HEK293 (cell line): ENCODE results near the gene TNFRSF1A.

Experiments
- CTCF ChIA-PET: fragments of 350-600 bp; formaldehyde crosslinking; extraction: SDS; loops from one replicate; lab custom pipeline; 2021; ENCODE audit warnings: antibody characterized with exemption; lab: Yijun Ruan, JAX
- POLR2A ChIA-PET: fragments of 300-600 bp; formaldehyde crosslinking; extraction: SDS; loops from one replicate; lab custom pipeline; 2020; ENCODE audit warnings: antibody characterized with exemption, inconsistent platforms; lab: Yijun Ruan, JAX
- H3K27ac ChIP-seq: fragments of 200-500 bp; sonication (Bioruptor generic); 2 replicates; pipeline ENCODE4 v1.5.1; 2014; ENCODE audit warnings: low read depth, low read length, control low read depth, inconsistent platforms; ENCODE audit errors: extremely low read depth
- H3K36me3 ChIP-seq, 2 experiments: fragments of 200-500 bp in 1 of 2; sonication (Bioruptor generic) in 1 of 2; 1 replicate in 1 of 2; 2 replicates in 1 of 2; pipeline ENCODE4 v1.5.1; 2014 to 2017; ENCODE audit warnings: inconsistent platforms in 2 of 2, low read length in 2 of 2; ENCODE audit not compliant: control insufficient read depth in 2 of 2, insufficient read depth in 1 of 2
- H3K4me1 ChIP-seq: fragments of 200-500 bp; sonication (Bioruptor generic); 2 replicates; pipeline ENCODE4 v1.5.1; 2014; ENCODE audit warnings: mild to moderate bottlenecking, low read length, inconsistent platforms; ENCODE audit not compliant: control insufficient read depth, insufficient read depth
- H3K4me3 ChIP-seq: 2 replicates; pipeline ENCODE4 v1.5.1; 2011; ENCODE audit warnings: low read depth, mild to moderate bottlenecking, control low read depth, low read length, moderate library complexity
- H3K9me3 ChIP-seq: fragments of 200-500 bp; sonication (Bioruptor generic); 2 replicates; pipeline ENCODE4 v1.5.1; 2014; ENCODE audit warnings: low read depth, low read length, inconsistent platforms; ENCODE audit not compliant: control insufficient read depth, insufficient read depth
- CTCF ChIP-seq: fragments of 450-650 bp; formaldehyde crosslinking; IDR thresholded peaks from 2 replicates; pipeline ENCODE4 v1.5.1; 2016; ENCODE audit warnings: missing biosample characterization, missing genetic modification characterization
- GLIS1 ChIP-seq: fragments of 450-650 bp; formaldehyde crosslinking; IDR thresholded peaks from 2 replicates; pipeline ENCODE4 v1.5.1; 2016; ENCODE audit warnings: missing biosample characterization, missing genetic modification characterization
- HOXD13 ChIP-seq: sonication (generic); formaldehyde crosslinking; IDR thresholded peaks from 2 replicates; pipeline ENCODE4 v1.8.0; 2022; ENCODE audit warnings: missing genetic modification reagents, borderline replicate concordance
- OVOL3 ChIP-seq: fragments of 450-650 bp; formaldehyde crosslinking; IDR thresholded peaks from 2 replicates; pipeline ENCODE4 v1.5.1; 2016; ENCODE audit warnings: missing biosample characterization, missing genetic modification characterization
- PATZ1 ChIP-seq: fragments of 450-650 bp; formaldehyde crosslinking; IDR thresholded peaks from 2 replicates; pipeline ENCODE4 v1.5.1; 2016; ENCODE audit warnings: missing biosample characterization, missing genetic modification characterization
- ZBTB17 ChIP-seq: fragments of 450-650 bp; formaldehyde crosslinking; IDR thresholded peaks from 2 replicates; pipeline ENCODE4 v1.5.1; 2016; ENCODE audit warnings: missing biosample characterization, missing genetic modification characterization
- ZEB2 ChIP-seq: fragments of 450-650 bp; formaldehyde crosslinking; IDR thresholded peaks from 2 replicates; pipeline ENCODE4 v1.5.1; 2016; ENCODE audit warnings: missing biosample characterization, missing genetic modification characterization
- ZFHX2 ChIP-seq: fragments of 450-650 bp; formaldehyde crosslinking; conservative IDR thresholded peaks from 2 replicates; pipeline ENCODE4 v1.5.1; 2016; ENCODE audit warnings: missing biosample characterization, missing genetic modification characterization
- ZNF146 ChIP-seq: fragments of 450-650 bp; formaldehyde crosslinking; IDR thresholded peaks from 2 replicates; pipeline ENCODE4 v1.5.1; 2016; ENCODE audit warnings: missing biosample characterization, missing genetic modification characterization
- ZNF184 ChIP-seq: fragments of 450-650 bp; IDR thresholded peaks from 2 replicates; pipeline ENCODE4 v1.5.1; 2018; ENCODE audit warnings: missing biosample characterization, mild to moderate bottlenecking, missing genetic modification characterization
- ZNF473 ChIP-seq: fragments of 450-650 bp; formaldehyde crosslinking; IDR thresholded peaks from 2 replicates; pipeline ENCODE4 v1.5.1; 2017; ENCODE audit warnings: missing biosample characterization, missing genetic modification characterization
- ZNF571 ChIP-seq: fragments of 450-650 bp; formaldehyde crosslinking; IDR thresholded peaks from 2 replicates; pipeline ENCODE4 v1.5.0; 2017; ENCODE audit warnings: missing biosample characterization, missing genetic modification characterization
- ZNF600 ChIP-seq: fragments of 450-650 bp; formaldehyde crosslinking; IDR thresholded peaks from 2 replicates; pipeline ENCODE4 v1.5.1; 2016; ENCODE audit warnings: missing biosample characterization, missing genetic modification characterization
- ZNF629 ChIP-seq: fragments of 450-650 bp; formaldehyde crosslinking; IDR thresholded peaks from 2 replicates; pipeline ENCODE4 v1.5.1; 2017; ENCODE audit warnings: missing biosample characterization, missing genetic modification characterization
- ZNF654 ChIP-seq: fragments of 450-650 bp; formaldehyde crosslinking; IDR thresholded peaks from 2 replicates; pipeline ENCODE4 v1.5.1; 2016; ENCODE audit warnings: low read depth, missing biosample characterization, missing genetic modification characterization
- ZSCAN23 ChIP-seq: fragments of 450-650 bp; formaldehyde crosslinking; IDR thresholded peaks from 2 replicates; pipeline ENCODE4 v1.5.1; 2016; ENCODE audit warnings: missing biosample characterization, missing genetic modification characterization
- TF ChIP-seq, protein P1 (sequence below): fragments of 450-650 bp; formaldehyde crosslinking; IDR thresholded peaks from 2 replicates; pipeline ENCODE4; 2016; ENCODE audit warnings: missing biosample characterization, missing genetic modification characterization
- TF ChIP-seq, protein P2 (sequence below): fragments of 450-650 bp; formaldehyde crosslinking; IDR thresholded peaks from 2 replicates; pipeline ENCODE4 v1.5.0; 2017; ENCODE audit warnings: missing biosample characterization, missing genetic modification characterization, borderline replicate concordance

Gene TNFRSF1A

GRCh38 chr12:6327229-6328041 is 14.4 kb downstream of the TNFRSF1A start (continued):
- TF ChIP-seq OVOL3 (tag by site-specific recombination) (no peak), HOXD13 (no peak), ZNF571 (tag by site-specific recombination) (no peak), ZFHX2 (tag by site-specific recombination) (no peak), ZNF629 (tag by site-specific recombination) (no peak), ZNF473 (no peak)
- TF ChIP-seq, protein P1, sequence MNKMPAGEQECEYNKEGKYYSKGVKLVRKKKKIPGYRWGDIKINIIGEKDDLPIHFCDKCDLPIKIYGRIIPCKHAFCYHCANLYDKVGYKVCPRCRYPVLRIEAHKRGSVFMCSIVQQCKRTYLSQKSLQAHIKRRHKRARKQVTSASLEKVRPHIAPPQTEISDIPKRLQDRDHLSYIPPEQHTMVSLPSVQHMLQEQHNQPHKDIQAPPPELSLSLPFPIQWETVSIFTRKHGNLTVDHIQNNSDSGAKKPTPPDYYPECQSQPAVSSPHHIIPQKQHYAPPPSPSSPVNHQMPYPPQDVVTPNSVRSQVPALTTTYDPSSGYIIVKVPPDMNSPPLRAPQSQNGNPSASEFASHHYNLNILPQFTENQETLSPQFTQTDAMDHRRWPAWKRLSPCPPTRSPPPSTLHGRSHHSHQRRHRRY (tag by site-specific recombination), result no peak

DNA sequence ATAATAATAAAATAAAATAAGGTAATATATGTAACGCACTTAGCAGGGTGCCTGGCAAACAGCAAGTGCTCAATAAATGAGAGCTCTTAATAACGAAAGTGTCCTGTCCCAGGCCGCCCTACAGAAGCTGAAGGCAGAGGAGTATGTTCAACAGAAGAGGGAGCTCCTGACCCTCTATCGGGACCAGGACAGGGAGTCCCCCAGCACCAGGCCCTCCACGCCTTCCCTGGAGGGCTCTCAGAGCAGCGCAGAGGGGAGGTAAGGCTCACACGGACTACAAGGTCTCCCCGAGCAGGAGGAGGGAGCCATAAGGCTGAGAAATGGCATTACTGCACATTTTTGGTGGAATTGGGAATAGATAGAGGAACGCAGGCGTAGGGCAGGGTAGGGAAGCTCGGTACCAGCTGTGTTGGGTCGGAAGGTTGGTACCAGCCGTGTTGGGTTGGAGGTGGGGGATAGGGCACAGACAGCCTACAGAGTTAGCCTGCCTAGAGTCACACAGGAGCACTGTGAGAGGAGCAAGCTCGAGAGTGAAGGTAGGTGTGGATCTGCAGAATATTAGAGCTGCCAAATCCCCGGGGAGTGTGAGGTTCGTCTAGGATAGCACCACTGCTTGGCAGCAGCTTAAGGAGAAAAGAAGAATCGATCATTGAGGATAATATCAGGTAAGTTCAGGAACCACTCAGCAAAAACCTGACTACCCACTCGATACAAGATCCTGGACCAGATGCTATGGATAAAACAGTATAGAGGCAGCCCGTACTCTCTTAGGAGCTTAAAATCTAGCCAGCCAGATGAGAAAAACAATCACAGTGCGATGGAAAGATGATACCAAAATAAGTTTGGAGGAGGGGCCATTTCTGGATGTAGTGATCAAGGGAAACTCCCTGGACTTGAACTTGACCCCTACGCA is 15.3 kb downstream of the TNFRSF1A start:
- no peak overlapping the region for H3K4me3 ChIP-seq
- TF ChIP-seq ZNF184 (tag by site-specific recombination) (no peak), ZEB2 (tag by site-specific recombination) (no peak), ZNF654 (peak; percentile 85), GLIS1 (tag by site-specific recombination) (peak; percentile 53; the same call in 1 of the 2 replicates), PATZ1 (tag by site-specific recombination) (peak; percentile 29; the same call in 1 of the 2 replicates), ZNF600 (tag by site-specific recombination) (peak; percentile 94), ZNF146 (no peak), CTCF (tag by site-specific recombination) (peak; percentile 61; the same call in 1 of the 2 replicates), ZBTB17 (peak; percentile 61; the same call in 1 of the 2 replicates), ZSCAN23 (tag by site-specific recombination) (no peak)
- TF ChIP-seq, protein P2, sequence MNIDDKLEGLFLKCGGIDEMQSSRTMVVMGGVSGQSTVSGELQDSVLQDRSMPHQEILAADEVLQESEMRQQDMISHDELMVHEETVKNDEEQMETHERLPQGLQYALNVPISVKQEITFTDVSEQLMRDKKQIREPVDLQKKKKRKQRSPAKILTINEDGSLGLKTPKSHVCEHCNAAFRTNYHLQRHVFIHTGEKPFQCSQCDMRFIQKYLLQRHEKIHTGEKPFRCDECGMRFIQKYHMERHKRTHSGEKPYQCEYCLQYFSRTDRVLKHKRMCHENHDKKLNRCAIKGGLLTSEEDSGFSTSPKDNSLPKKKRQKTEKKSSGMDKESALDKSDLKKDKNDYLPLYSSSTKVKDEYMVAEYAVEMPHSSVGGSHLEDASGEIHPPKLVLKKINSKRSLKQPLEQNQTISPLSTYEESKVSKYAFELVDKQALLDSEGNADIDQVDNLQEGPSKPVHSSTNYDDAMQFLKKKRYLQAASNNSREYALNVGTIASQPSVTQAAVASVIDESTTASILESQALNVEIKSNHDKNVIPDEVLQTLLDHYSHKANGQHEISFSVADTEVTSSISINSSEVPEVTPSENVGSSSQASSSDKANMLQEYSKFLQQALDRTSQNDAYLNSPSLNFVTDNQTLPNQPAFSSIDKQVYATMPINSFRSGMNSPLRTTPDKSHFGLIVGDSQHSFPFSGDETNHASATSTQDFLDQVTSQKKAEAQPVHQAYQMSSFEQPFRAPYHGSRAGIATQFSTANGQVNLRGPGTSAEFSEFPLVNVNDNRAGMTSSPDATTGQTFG (tag by site-specific recombination), result no peak
- H3K9me3 ChIP-seq, result no peaks in the 10 kb centered on the region
- H3K4me1 ChIP-seq, result peaks cover 11% of the 10 kb centered on the region
- peaks cover 13 to 40% of the 10 kb centered on the region in 2 experiments for H3K36me3 ChIP-seq
- ChIA-PET POLR2A (interaction anchor here (0.8 to 1.9 kb wide), 11 partner anchors 10 to 208 kb away, joined by 3 to 15 read pairs (median 3); partner anchors contain the start of genes GAPDH, TNFRSF1A and VAMP1), CTCF (interaction anchor here (0.6 to 2.8 kb wide), 35 partner anchors 8 to 640 kb away, joined by 3 to 51 read pairs (median 4); partner anchors contain the start of gene TNFRSF1A)
- peak overlapping the region; percentile 30; the same call in 1 of the 2 replicates for H3K27ac ChIP-seq
